GM19395 (cell line): ENCODE results near the gene HEXIM2.

ENCODE experiments used
- ATAC-seq: cut with Tn5 transposase; IDR thresholded peaks from one replicate; pipeline ENCODE4 v1.9.1; 2021; ENCODE audit warnings: mild to moderate bottlenecking, moderate library complexity; ENCODE audit not compliant: unreplicated experiment

The HEXIM2 gene

GRCh38 chr17:45143767-45144198 lies 17.9 kb upstream of the HEXIM2 start:
- no peak for ATAC-seq

- no peak for ATAC-seq
Observed at GRCh38 chr17:45144199-45145034, 17.3 kb upstream of the HEXIM2 start.

- no peak for ATAC-seq
Observed at GRCh38 chr17:45145035-45145389, 16.7 kb upstream of the HEXIM2 start.

- ATAC-seq = no peak
Observed at GRCh38 chr17:45146166-45146565, 15.5 kb upstream of the HEXIM2 start.

DNA sequence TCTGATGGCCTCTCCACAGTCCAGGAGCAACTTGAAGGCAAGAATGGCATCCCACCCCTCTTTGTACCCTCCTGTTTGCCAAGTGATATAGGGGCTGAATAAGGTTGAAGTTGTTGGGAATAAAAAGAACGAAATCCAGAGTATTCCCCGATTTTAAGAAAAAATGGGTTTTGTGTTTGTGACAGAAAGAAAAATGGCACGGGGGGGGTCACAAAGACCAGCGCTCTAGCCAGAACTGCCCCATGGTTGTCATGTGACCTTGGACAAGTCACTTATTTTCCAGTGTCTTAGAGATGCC lies 15.1 kb upstream of the HEXIM2 start:
- no peak for ATAC-seq

GRCh38 chr17:45146890-45147580 lies 14.6 kb upstream of the HEXIM2 start:
- no peak for ATAC-seq

DNA sequence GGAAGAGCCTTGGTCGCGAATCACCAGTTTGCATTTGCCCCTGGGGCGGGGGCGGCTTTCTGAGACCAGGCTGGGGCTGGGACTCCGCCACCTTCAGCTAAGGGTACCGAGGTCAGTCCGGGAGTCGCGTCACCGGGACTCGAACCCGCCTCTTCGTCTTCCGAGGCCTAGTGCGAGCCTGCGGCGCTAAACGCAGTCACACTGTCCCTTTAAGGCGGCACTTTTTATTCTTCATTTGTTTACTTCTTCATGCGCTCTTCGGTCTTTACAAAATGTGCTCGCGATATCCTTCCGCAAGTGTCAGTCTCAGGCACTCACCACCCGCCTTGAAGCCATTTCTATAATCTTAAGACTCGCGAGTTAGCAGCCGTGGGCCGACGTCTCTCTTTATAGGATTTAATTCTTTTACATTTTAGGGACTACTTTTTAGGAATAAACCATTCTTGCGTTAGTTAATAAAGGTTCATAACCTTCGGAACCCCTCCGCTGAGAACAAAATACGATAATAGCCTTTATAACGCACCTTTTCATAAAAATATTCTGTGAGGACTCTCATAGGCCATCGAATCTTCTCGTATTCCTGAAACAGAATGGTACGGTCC lies 14.0 kb upstream of the HEXIM2 start:
- ATAC-seq = no peak

DNA sequence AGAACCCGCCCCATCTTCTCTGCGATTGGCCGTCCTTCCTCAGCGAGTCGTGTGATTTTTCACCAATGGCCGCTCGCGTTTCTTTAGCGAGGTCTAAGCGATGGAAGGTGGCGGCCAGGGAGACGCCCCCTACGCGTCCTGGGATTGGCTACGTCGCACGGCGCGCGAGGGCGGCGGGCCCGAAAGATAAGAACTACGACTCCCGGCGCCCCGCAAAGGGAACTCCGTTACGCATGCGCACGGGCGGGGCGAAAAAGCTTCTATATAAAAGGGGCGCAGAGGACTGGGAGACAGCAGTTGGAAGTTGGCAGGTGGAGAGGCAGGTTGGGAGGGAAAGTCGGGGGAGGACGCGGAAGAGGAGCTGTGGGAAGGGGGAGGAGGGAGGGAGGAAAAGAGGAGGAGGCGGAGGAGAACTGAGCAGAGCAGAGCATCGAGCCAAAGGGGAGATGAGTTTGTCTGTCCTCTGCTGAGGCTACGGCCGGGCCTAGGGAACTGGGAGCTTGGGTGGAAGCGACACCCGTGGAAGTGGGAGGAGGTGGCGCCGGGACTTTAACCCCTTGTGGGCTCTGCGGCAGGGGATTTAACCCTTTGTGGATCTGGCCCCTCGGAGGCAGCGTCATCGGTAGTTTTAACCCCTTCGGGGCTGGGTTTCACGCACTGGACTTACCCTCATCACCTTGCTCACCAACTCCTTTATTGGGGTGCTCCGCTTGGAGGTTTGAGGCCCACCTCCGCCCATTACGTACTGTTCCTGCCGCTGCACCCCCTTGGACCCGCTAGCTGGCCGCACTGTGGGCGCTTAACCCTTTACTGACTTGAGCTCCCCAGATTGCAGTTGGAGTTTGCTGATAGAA lies 13.3 kb upstream of the HEXIM2 start, which contains the start of gene HEXIM1:
Gene HEXIM1, plus strand, starts transcription at position 293 of the 854 bp plus-strand sequence. CDS start 716 bp downstream, outside the sequence.
- peak; percentile 52 for ATAC-seq

DNA sequence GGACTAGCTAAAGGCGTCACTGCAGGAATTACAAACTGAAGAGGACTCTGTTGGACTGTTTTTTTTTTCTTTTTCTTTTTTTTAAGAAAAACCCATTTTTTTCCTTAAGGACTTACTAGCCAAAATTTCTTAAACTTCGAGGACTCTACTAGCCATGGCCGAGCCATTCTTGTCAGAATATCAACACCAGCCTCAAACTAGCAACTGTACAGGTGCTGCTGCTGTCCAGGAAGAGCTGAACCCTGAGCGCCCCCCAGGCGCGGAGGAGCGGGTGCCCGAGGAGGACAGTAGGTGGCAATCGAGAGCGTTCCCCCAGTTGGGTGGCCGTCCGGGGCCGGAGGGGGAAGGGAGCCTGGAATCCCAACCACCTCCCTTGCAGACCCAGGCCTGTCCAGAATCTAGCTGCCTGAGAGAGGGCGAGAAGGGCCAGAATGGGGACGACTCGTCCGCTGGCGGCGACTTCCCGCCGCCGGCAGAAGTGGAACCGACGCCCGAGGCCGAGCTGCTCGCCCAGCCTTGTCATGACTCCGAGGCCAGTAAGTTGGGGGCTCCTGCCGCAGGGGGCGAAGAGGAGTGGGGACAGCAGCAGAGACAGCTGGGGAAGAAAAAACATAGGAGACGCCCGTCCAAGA lies 12.5 kb upstream of the HEXIM2 start:
- ATAC-seq = no peak

- ATAC-seq = no peak
Observed at GRCh38 chr17:45149669-45150664, 11.7 kb upstream of the HEXIM2 start.

DNA sequence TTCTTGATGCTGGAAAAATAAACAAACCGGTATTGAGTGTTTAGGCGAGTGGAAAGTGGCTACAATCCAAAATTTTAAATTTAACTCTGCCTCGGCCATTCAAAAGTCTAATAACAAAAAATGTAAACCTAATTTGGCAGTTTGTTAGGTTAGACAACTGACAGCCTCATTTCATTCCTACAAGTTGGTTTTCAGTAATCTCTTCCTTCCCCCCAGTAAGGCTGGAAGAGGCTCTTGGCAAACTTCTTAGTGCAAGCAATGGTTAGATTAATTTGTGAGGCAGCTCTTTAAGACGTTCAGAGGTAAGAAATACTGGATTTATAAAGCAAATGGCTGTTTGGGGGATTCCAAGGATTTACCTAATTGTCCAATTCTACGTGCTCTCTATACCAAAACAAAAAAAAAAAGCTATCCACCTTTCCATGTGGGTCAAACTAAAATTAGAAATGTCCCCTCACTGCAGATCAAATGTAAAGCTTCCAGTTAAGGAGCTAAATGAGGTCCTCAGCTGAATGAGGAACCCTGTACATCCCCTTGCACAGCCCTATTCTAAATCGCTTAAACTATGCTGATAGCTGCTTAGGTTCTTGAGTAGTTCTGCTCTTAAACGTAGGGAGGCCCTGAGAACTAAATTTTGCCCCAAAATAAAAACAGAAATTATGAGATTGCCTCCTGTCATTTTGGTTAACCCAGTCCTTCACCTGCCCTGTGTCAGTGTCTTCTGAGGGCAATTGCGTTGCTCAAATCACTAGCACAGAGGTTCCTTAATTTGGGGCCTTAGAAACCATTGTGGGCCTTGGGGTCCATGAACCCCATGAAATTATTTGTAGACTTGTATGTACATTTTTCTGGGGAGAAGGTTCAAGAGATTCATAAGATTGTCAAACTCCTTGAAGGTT lies 10.5 kb upstream of the HEXIM2 start:
- ATAC-seq = no peak

GRCh38 chr17:45155029-45155428 lies 6.6 kb upstream of the HEXIM2 start:
- no peak for ATAC-seq

DNA sequence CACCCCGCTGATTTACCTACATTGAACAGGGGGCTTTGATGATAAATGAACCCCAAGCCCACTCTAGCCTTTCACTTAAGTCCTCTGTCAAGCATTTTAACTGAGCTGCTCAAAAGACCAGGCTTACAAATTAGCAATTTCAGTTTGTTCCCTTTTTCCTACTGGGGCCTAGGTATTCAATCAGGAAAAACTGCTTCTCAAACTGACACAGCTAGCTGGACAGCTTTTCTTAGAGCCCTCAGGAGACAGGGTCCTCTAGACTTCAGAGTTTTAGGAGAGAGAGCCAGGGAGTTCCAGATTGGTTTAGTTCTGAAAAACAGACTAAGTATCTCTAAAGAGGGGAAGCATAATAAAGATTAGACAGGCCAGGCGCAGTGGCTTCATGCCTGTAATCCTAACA lies 6.2 kb upstream of the HEXIM2 start:
- no peak for ATAC-seq

DNA sequence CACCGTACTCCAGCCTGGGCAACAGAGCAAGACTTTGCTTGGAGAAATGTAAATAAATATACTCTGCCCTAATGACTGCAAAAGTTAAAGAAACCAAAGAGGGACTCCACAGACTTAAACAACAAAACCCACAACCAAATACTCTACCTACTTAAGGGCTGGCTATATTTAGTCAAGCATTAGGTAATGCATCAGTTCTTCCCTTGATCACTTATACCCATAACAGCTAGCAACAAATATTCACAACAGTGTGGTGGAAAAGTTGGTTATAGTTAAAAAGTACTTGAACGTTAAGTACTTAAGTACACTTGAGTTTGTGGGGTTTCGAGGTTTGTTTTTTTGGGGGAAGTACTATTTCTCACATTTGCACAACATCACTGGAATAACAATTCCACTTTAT lies 5.4 kb upstream of the HEXIM2 start:
- ATAC-seq = no peak

DNA sequence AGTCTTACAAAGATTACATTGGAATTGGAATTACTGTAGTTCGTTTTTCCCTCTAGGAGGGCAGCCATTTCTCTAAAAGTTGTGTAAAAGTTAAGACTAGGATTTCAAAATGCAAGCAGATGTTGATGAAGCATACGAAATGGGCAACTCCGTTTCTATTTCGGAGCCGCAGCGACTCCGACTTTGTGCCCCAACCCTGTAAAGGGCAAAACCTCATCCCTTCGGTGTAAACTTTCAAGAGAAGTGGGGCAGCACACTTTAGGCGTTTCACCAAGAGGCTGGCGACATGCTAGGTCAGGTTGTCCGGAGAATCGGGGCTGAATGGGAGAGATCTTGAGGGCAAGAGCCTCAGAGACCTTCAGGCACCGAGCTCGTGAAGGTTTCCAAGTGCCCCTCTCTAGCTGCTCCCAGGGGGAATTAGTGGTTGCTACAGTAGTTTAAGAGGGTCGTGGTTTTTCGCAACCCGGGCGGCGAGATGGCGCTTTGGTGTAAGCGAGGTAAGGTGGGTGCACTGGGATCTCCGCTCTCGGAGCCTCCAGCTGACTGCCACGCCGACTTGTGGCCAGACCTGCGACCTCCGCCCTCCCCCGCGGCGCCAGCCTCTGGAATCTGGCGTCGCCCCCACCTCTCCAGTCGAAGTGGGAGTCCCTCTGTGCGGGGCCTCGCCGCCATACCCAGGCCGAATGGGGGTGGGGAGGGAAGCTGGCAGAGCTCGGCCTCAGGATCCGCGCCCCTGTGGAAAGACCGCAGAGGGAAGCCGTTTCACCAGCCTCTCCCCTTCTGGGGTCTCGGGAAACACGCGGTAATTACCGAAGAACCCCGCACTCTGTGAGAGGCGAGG lies 1.0 kb upstream of the HEXIM2 start:
- peak; percentile 13 for ATAC-seq

DNA sequence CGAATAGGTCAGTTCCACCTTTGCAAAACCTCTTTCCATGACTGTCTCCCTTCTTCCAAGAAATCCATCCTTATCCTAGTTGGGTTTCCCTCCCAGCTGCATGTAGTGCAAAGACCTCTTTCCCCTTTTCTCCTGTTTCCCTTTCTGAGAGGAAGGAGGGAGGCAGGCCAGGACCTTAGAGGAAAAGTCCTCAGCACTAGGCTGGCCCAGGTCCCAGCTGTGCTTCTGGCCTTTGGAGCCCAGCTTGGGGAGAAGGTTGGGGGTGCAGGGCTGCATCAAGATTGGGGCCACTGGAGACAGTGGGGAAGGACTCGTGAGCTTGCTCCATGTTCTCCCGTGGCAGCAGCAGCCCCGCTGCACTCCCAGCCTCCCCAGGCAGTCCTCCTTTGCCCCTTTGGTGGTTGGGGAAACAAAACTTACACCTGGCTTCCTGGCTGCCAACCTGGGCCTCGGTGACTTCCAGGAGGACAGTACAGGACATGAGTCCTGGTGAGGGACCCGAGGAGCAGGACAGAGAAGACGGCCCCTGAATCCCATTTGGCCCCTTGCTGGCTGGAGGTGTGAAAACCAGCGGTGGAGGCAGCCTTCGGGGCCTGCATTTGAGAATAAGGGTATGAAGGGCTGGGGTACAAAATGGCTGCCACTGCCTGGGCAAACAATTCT lies 481 bp downstream of the HEXIM2 start:
- no peak for ATAC-seq

- no peak for ATAC-seq
Observed at GRCh38 chr17:45164734-45165269, 3.1 kb downstream of the HEXIM2 start.
